B cell (primary cell): ENCODE data around the gene KCNQ2. TPM values are rescaled to one million over a fixed set of nuclear protein-coding genes. Genes with fewer than 3 reads are reported as not detected.

Experiments
- ATAC-seq: fragments of 200-7000 bp; cut with Tn5 transposase; one replicate; pipeline ENCODE4 v1.10.0; 2021; ENCODE audit warnings: low read depth, mild to moderate bottlenecking, moderate number of reproducible peaks, moderate library complexity
- CTCF ChIA-PET: fragments of 350-600 bp; sonication (Branson Sonifier 250); formaldehyde crosslinking; loops from one replicate; lab custom pipeline; 2021; ENCODE audit warnings: antibody characterized with exemption, inconsistent platforms; lab: Charles Lee
- POLR2A ChIA-PET: fragments of 350-600 bp; sonication (Branson Sonifier 250); formaldehyde crosslinking; loops from one replicate; lab custom pipeline; 2021; ENCODE audit warnings: antibody characterized with exemption; lab: Charles Lee
- DNase-seq: peaks from one replicate; pipeline ENCODE4 v3.0.0; 2013
- H2AFZ ChIP-seq: 2 replicates; pipeline ENCODE4 v1.6.1; 2012; ENCODE audit warnings: mild to moderate bottlenecking, low read depth, low read length; ENCODE audit not compliant: insufficient read depth, poor library complexity, severe bottlenecking
- H3K27ac ChIP-seq, 2 donors: 1 replicate in 1 of 2; 2 replicates in 1 of 2; pipeline ENCODE4 v1.5.1; 2012 to 2013; ENCODE audit warnings: low read length in 2 of 2, mild to moderate bottlenecking in 2 of 2, moderate library complexity in 1 of 2
- H3K27me3 ChIP-seq, 4 experiments: fragments of 200-600 bp in 1 of 4; sonication (generic) in 1 of 4; replicated peaks in 1 of 4; 1 replicate in 2 of 4; 2 replicates in 2 of 4; pipeline versions ENCODE4 v1.6.1 to v1.7.0; 2013 to 2016; ENCODE audit warnings: low read length in 3 of 4, mild to moderate bottlenecking in 2 of 4, mixed read lengths in 1 of 4, moderate library complexity in 1 of 4; ENCODE audit not compliant: insufficient read depth in 4 of 4, control insufficient read depth in 3 of 4; ENCODE audit errors: control extremely low read depth in 1 of 4
- H3K36me3 ChIP-seq, 2 experiments: replicated peaks in 1 of 2; 1 replicate in 1 of 2; 2 replicates in 1 of 2; pipeline versions ENCODE4 v1.6.1 to v1.7.1; 2013; ENCODE audit warnings: low read length in 1 of 2; ENCODE audit not compliant: insufficient read depth in 2 of 2, control insufficient read depth in 1 of 2; ENCODE audit errors: control extremely low read depth in 1 of 2, extremely low read depth in 1 of 2
- H3K4me1 ChIP-seq, 2 donors: fragments of 200-600 bp in 1 of 2; sonication (generic) in 1 of 2; 1 replicate in 1 of 2; 2 replicates in 1 of 2; pipeline versions ENCODE4 v1.5.1 to v1.6.1; 2013 to 2017; ENCODE audit warnings: low read length in 2 of 2; ENCODE audit not compliant: control insufficient read depth in 2 of 2, insufficient read depth in 2 of 2
- H3K4me2 ChIP-seq: replicated peaks from 2 replicates; pipeline ENCODE3; 2012; ENCODE audit warnings: mild to moderate bottlenecking, low read depth, low read length; ENCODE audit not compliant: poor library complexity, severe bottlenecking
- H3K4me3 ChIP-seq, 5 experiments: fragments of 200-600 bp in 1 of 5; sonication (generic) in 1 of 5; 1 replicate in 3 of 5; 2 replicates in 2 of 5; pipeline versions ENCODE4 v1.5.1 to v1.7.0; 2011 to 2016; ENCODE audit warnings: low read length in 4 of 5, mild to moderate bottlenecking in 4 of 5, low read depth in 2 of 5, control low read depth in 1 of 5, moderate library complexity in 1 of 5; ENCODE audit not compliant: insufficient read depth in 1 of 5; ENCODE audit errors: control extremely low read depth in 1 of 5, extremely low read depth in 1 of 5
- H3K79me2 ChIP-seq: fragments of 200-600 bp; sonication (generic); one replicate; pipeline ENCODE4 v1.6.0; 2016; ENCODE audit warnings: low read length; ENCODE audit not compliant: control insufficient read depth, insufficient read depth
- H3K9ac ChIP-seq: fragments of 200-600 bp; sonication (generic); 2 replicates; pipeline ENCODE4 v1.6.1; 2017; ENCODE audit warnings: mild to moderate bottlenecking, low read length, moderate library complexity
- H3K9me3 ChIP-seq, 3 donors: one replicate each; pipeline versions ENCODE4 v1.6.1 to v1.7.1; 2013; ENCODE audit warnings: low read length in 2 of 3; ENCODE audit not compliant: control insufficient read depth in 2 of 3, insufficient read depth in 1 of 3; ENCODE audit errors: control extremely low read depth in 1 of 3
- H4K20me1 ChIP-seq: 2 replicates; pipeline ENCODE4 v1.6.0; 2012; ENCODE audit warnings: mild to moderate bottlenecking, low read length; ENCODE audit not compliant: insufficient read depth, control insufficient read depth, poor library complexity, severe bottlenecking
- H3K27ac Mint-ChIP-seq: one replicate; pipeline ENCODE4 v1.8.0; 2021; ENCODE audit warnings: mixed read lengths
- H3K27me3 Mint-ChIP-seq: one replicate; pipeline ENCODE4 v1.8.0; 2021; ENCODE audit warnings: mixed read lengths
- H3K4me1 Mint-ChIP-seq: one replicate; pipeline ENCODE4 v1.8.0; 2021; ENCODE audit warnings: mixed read lengths
- H3K4me3 Mint-ChIP-seq: one replicate; pipeline ENCODE4 v1.8.0; 2021; ENCODE audit warnings: mixed read lengths
- H3K9me3 Mint-ChIP-seq: one replicate; pipeline ENCODE4 v1.8.0; 2022; ENCODE audit warnings: mixed read lengths; ENCODE audit not compliant: insufficient read depth
- EZH2 ChIP-seq: IDR thresholded peaks from 2 replicates; pipeline ENCODE4 v1.6.1; 2012; ENCODE audit warnings: borderline replicate concordance, low read depth, mild to moderate bottlenecking, moderate library complexity, low read length; ENCODE audit not compliant: insufficient read depth, poor library complexity, severe bottlenecking
- WGBS: methylation state at CpG from one replicate; pipeline ENCODE4 v1.1.5; 2013; ENCODE audit warnings: missing lambda C conversion rate; ENCODE audit not compliant: insufficient coverage; 5-methylcytosine and 5-hydroxymethylcytosine counted together
- intact Hi-C: fragments of 100-400 bp; cut with micrococcal nuclease; formaldehyde crosslinking; loops from one replicate; pipeline ENCODE4 v1.10.0; 2022
- polyA plus RNA-seq: library from polyadenylated mRNA; depleted of rRNA; stranded (reverse); fragments of >200 nt; gene quantifications from 2 replicates; pipeline ENCODE4 v1.2.3, GENCODE V29; 2012
- total RNA-seq, 2 donors: library from RNA; stranded (reverse); fragments of 120-200 nt in 1 of 2; gene quantifications; 1 replicate in 1 of 2; 2 replicates in 1 of 2; pipeline versions ENCODE4 v1.2.3 to v1.2.4, GENCODE V29; 2013 to 2022
- TF ChIP-seq, protein P1 (sequence below): fragments of 200-600 bp; IDR thresholded peaks from one replicate; pipeline ENCODE4 v1.8.0; 2022; ENCODE audit warnings: antibody characterized with exemption, mild to moderate bottlenecking

Gene KCNQ2
- total and polyA plus RNA-seq, 2 donors (not counting 1 experiment from before 2014, with no cell fraction given): 0.12 TPM; not detected in 1

DNA sequence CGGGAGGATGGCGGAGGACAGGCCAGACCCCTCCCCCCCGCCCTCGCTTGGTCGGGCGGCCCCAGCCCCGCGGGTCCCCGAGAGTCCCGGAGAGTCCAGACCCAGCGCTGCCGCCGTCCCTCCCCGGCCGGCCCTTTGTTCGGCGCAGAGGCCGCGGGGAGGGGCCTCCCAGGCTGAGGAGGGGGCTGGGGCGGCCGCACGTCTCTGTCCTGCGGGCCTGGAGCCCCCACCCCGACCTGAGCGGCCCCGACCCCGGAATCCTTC, 806 bp downstream of the KCNQ2 start:
- peaks cover 0 to 2% (median 0%) of the 10 kb centered on the region in 3 donors for H3K9me3 ChIP-seq
- H3K4me2 ChIP-seq: peak overlapping the region; percentile 67
- POLR2A ChIA-PET: no interaction called here
- no peak overlapping the region for H3K9ac ChIP-seq
- Mint-ChIP-seq H3K27ac (no peak overlapping the region), H3K9me3 (no peaks in the 10 kb centered on the region), H3K27me3 (peaks cover 37% of the 10 kb centered on the region), H3K4me3 (no peak overlapping the region), H3K4me1 (peaks cover 7% of the 10 kb centered on the region)
- no peak overlapping the region for H2AFZ ChIP-seq
- peaks cover 0 to 55% (median 15%) of the 10 kb centered on the region in 4 experiments for H3K27me3 ChIP-seq
- 2% methylated on average over 23 of the region's 27 CpGs for WGBS
- no peak for ATAC-seq
- no peak overlapping the region for H3K4me3 ChIP-seq
- no peaks in the 10 kb centered on the region for H4K20me1 ChIP-seq
- no peak for DNase-seq
- intact Hi-C loops: no loop called here
- H3K36me3 ChIP-seq: no peaks in the 10 kb centered on the region
- TF ChIP-seq, protein P1, sequence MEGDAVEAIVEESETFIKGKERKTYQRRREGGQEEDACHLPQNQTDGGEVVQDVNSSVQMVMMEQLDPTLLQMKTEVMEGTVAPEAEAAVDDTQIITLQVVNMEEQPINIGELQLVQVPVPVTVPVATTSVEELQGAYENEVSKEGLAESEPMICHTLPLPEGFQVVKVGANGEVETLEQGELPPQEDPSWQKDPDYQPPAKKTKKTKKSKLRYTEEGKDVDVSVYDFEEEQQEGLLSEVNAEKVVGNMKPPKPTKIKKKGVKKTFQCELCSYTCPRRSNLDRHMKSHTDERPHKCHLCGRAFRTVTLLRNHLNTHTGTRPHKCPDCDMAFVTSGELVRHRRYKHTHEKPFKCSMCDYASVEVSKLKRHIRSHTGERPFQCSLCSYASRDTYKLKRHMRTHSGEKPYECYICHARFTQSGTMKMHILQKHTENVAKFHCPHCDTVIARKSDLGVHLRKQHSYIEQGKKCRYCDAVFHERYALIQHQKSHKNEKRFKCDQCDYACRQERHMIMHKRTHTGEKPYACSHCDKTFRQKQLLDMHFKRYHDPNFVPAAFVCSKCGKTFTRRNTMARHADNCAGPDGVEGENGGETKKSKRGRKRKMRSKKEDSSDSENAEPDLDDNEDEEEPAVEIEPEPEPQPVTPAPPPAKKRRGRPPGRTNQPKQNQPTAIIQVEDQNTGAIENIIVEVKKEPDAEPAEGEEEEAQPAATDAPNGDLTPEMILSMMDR: no peak
- H3K79me2 ChIP-seq: no peaks in the 10 kb centered on the region
- CTCF ChIA-PET: no interaction called here
- H3K27ac ChIP-seq: no peak overlapping the region
- peaks cover 4 to 6% of the 10 kb centered on the region in 2 donors for H3K4me1 ChIP-seq

DNA sequence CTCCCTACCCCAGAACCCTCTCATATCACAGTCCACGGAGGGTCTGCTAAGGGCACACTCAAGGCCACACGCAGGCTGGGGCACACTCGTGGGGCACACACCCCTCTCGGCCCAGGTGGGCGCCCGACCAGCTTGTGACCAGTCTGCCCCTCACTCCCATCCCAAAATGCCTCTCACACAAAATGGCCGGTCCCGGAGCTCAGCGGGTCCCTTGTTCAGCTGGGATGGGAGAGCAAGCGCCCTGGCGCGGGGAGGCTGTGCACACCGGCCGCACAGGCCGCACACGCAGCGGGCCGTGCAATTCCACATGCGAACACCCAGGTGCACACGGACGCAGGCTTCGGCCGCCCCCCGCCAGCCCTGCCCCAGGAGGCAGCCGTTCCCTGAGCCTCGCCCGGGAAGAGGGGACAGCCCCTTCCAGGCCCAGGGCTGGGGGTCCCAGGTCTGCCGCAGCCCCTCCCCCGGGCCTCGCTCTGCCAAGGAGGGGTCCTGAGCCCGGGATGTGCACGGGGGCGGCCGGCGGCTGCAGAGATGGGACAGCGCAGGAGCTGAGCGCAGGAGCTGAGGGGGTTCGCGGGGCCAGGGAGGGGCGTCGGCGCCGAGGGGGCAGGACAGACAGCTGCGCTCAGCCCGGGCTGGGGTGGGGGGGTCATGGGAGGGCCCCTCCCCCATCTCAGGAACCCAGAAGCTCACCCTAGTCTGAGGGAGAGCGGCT, 1.3 kb downstream of the KCNQ2 start:
- ChIA-PET CTCF (no interaction called here), POLR2A (no interaction called here)
- H3K9ac ChIP-seq: no peak overlapping the region
- no peaks in the 10 kb centered on the region for H3K36me3 ChIP-seq
- H3K79me2 ChIP-seq: no peaks in the 10 kb centered on the region
- H3K4me2 ChIP-seq: peak overlapping the region; percentile 25
- H3K9me3 ChIP-seq: peaks cover 0 to 2% (median 0%) of the 10 kb centered on the region in 3 donors
- DNase-seq (no peak), ATAC-seq (no peak)
- H3K4me1 Mint-ChIP-seq: peaks cover 7% of the 10 kb centered on the region
- intact Hi-C loops: no loop called here
- peak overlapping the region; percentile 44 for H3K4me3 Mint-ChIP-seq
- no peak overlapping the region for H3K27ac Mint-ChIP-seq
- no peak overlapping the region for H3K4me3 ChIP-seq
- H3K27ac ChIP-seq: no peak overlapping the region
- peaks cover 4 to 6% of the 10 kb centered on the region in 2 donors for H3K4me1 ChIP-seq
- peaks cover 37% of the 10 kb centered on the region for H3K27me3 Mint-ChIP-seq
- H2AFZ ChIP-seq: no peak overlapping the region
- peaks cover 0 to 55% (median 15%) of the 10 kb centered on the region in 4 experiments for H3K27me3 ChIP-seq
- 19% methylated on average over 38 of the region's 46 CpGs for WGBS
- no peak for TF ChIP-seq EZH2
- TF ChIP-seq, protein P1: no peak
- H4K20me1 ChIP-seq: no peaks in the 10 kb centered on the region
- no peaks in the 10 kb centered on the region for H3K9me3 Mint-ChIP-seq
